Germinal center (tissue), 1 donor: ENCODE results near the gene ZFP42.
"Not testable (repeated sequence)": the region's sequence is repeated elsewhere in the genome, so short reads cannot be mapped to it uniquely, and the experiment has no call there.

Experiments
- DNase-seq: peaks from one replicate; pipeline ENCODE4 v3.0.0; 2012; ENCODE audit warnings: mixed read lengths, low spot score

ZFP42 gene

DNA sequence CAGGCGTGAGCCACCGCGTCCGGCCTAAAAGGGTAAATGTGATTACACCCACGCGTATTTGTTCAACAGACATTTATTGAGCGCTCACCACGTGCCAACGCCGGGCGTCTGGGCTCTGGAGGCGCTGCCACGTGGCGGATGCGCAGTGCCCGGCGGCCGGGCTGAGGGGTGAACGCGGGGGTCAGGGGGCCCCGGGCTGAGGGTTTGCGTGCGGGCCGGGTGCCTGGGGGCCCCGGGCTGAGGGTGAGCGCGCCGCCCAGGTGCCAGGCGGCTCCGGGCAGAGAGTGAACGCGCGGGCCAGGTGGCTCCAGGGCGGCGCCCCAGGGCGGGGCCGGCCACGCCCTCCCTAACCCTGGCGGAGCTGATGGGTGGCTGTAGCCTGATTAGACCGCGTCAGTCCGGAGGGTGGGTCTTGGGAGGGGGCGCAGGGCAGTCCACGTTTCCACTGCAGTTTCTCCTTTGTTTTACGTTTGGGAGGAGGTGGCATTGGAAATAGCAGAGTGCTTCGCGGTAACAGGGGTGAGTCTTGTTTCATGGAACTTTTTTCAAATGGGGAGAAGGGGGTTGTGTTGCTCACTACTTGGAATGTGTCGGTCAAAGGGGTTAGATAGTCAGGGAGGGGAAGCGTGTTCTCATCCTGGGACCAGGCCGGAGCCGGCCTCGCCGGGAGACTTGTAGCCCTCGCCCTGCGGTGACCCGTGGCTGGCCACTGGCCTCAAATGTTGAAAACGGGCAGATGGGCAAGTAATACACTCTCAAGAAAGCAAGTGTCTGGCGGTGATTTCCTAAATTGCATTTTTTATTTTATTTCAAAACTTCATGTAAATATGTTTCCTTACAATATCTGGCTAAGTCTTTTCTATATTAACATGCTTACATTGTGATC lies at the start of gene ZFP42:
Gene ZFP42 (plus strand): TSS at position 450 of the 886 bp plus-strand sequence. CDS start 7,037 bp downstream, outside the sequence.
- DNase-seq, result no peak

- no peak for DNase-seq
Measured at GRCh38 chr4:187961171-187961570, 34.4 kb upstream of the ZFP42 start.

DNA sequence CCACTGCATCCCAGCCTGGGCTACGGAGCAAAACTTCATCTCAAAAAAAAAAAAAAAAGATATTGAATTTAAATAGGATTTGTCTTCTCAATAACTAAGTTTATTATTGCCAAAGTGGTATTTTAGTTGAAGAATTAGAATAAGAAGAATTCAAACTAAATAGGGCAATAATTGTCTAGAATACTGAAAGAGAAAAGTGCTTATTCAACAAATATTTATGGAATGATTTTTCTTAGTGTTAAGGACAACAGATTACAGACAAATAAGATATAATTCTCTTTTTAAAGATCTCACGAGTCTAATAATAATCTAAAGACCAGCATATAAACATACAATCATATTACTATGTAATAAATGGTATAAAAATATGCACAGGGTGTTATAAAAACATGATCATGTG lies 33.6 kb upstream of the ZFP42 start:
- DNase-seq, result no peak

DNA sequence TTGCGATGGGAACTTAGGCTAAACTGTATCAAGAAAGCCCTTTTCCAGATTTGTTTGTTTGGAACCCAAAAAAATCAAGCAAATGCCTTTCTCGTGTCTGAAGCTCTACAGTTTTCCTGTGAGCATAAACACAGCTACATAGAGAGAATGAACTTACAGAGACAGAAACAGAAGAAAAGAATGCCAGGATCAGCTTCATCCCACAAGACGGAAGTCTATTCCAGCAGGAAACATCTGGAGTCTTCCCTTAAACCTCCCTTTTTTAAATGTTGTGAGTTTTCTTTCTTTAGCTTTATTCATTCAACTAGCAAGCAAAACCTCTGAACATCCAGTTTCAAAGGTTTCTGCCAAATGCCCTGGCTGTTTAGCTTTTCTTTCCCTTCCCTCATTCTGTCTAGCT lies 32.6 kb upstream of the ZFP42 start:
- no peak for DNase-seq

GRCh38 chr4:187965726-187966125 lies 29.8 kb upstream of the ZFP42 start:
- no peak for DNase-seq

- DNase-seq, result no peak
Measured at GRCh38 chr4:187972135-187972534, 23.4 kb upstream of the ZFP42 start.

DNA sequence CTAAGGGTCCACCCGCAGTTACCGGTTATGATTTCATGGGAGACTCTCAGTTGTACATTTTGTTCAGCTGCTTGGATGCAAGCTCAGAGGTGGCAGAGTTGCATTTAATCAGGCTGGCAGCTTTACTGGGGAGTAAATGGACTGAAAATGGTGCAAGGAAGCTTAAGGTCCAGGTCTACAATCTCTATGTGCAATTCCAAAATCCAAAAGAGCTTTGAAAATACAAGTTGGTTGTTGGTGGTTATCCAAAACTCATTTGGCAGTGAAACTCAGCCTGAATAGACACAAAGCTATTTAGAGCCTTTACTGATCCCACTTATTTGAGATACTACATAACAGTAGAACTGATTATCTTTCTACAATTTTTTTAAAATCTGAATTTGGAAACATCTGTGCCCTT lies 11.8 kb upstream of the ZFP42 start:
- no peak for DNase-seq

DNA sequence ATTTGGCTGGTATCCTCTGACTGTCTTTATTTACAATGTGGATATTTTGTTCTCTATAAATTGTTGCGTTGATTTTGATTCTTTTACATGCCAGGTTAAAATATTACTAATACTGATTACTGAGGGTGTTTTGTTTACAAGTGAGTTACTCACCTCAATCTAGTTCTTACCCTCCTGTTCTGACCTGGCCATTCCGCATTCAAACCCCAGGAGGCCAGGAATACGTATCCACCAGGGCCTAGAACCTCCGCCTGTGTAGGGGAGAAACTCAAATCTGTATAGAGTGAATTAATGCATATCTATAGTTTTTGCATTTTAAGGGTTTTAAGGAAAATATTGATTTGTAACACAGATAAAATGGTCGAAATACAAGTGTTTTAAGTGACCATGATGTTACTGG lies 2.6 kb upstream of the ZFP42 start:
- no peak for DNase-seq

- DNase-seq, result no peak
Measured at GRCh38 chr4:187993827-187994226, 1.7 kb upstream of the ZFP42 start.

DNA sequence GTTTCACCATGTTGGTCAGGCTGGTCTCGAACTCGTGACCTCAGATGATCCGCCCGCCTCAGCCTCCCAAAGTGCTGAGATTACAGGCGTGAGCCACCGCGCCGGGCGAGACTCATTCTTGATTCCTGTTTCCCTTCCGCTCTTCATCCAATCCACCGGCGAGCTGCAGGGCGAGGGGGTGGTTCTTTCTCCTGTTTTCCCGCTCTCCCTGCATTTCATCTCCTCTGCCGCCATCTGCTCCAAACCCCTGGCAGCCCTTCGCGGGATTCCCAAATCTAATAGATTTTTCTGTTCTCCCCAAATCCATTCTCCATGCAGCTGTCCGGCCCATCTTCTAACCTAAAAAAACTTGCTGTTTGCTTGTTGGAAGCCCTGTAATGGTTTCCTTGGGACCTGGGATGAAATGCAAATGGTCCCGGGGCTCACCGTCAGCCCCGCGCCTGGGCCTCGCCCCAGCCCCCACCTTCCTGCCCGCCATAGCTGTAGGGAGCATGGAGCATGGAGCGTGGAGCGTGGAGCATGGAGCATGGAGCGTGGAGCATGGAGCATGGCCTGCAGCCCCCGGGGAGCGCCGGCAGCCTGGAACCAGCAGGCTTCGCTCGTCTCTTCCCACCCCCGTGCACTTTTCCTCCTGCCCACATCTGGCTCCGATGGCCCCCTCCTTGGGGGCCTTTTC lies 1.1 kb downstream of the ZFP42 start:
- no peak for DNase-seq

DNA sequence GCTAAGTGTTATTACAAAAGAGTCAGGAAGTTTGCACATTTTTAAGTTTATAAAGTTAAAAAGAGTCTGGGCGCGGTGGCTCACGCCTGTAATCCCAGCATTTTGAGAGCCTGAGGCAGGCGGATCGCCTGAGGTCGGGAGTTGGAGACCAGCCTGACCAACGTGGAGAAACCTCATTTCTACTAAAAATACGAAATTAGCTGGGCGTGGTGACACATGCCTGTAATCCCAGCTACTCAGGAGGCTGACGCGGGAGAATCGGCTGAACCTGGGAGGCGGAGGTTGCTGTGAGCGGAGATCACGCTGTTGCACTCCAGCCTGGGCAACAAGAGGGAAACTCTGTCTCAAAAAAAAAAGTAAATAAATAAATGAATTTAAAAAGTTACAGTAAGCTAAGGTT lies 2.4 kb downstream of the ZFP42 start:
- DNase-seq, result not testable (repeated sequence)

DNA sequence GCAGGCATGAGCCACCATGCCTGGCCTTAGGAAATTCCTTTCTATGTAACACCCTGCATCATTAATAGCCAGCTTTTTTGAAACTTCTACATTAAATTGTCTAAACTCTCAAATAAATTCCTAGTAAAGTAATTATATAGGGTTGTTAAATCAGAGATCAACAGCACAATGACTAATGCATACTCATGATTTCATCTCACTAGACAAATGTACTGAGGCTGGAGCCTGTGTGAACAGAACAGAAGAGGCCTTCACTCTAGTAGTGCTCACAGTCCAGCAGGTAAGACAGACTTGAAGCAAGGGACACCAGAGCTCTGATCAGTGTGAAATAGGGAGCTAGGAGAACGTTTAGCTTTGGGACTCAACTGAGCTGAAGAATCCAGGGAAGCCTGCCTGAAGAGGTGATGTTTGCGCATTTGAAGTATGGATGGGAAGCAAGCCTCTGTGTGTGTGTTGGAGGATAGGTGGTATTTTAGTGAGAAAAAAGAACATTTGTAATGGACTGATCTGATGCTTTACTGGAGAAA lies 3.9 kb downstream of the ZFP42 start:
- no peak for DNase-seq

DNA sequence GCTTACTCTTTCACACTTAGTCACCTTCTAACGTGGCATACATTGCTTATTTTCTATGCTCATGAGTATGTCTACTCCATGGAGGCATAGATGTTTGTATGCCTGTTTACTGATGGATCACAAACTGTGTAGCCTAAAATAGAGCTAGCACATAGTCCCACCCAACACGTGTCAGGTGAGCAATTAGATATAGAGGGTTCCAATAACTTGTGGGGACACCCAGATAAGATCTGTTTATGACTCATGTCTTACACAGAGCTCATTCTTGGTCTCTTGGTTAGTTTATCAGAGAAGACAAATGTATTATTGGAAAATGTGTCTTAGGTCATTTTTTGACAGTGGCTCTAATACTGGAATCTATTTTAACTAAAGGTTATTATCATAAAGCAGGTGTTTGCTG lies 6.8 kb downstream of the ZFP42 start:
- DNase-seq, result no peak

- no peak for DNase-seq
Measured at GRCh38 chr4:188002751-188003150, 7.2 kb downstream of the ZFP42 start.

DNA sequence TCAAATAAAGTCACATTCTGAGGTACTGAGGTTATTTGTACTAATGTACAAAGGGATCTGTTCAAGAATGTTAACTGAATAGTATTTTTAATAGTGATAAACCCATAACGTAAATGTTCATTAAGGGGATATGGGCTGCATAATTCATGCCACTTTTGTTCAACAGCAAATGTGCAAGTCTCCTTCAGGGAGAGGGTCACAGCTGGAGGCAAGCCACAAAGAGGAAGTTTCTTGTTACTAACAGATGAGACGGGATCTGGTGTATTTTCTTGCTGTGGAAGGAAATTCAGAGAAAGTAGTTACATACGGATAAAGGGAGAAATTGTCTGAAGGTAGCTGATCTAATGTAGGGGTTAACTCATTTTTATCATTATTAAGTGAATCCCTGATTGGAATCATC lies 10.0 kb downstream of the ZFP42 start:
- no peak for DNase-seq

- no peak for DNase-seq
Measured at GRCh38 chr4:188006285-188006848, 10.8 kb downstream of the ZFP42 start.

- no peak for DNase-seq
Measured at GRCh38 chr4:188008377-188008776, 12.8 kb downstream of the ZFP42 start.

- no peak for DNase-seq
Measured at GRCh38 chr4:188012426-188012945, 16.9 kb downstream of the ZFP42 start.

DNA sequence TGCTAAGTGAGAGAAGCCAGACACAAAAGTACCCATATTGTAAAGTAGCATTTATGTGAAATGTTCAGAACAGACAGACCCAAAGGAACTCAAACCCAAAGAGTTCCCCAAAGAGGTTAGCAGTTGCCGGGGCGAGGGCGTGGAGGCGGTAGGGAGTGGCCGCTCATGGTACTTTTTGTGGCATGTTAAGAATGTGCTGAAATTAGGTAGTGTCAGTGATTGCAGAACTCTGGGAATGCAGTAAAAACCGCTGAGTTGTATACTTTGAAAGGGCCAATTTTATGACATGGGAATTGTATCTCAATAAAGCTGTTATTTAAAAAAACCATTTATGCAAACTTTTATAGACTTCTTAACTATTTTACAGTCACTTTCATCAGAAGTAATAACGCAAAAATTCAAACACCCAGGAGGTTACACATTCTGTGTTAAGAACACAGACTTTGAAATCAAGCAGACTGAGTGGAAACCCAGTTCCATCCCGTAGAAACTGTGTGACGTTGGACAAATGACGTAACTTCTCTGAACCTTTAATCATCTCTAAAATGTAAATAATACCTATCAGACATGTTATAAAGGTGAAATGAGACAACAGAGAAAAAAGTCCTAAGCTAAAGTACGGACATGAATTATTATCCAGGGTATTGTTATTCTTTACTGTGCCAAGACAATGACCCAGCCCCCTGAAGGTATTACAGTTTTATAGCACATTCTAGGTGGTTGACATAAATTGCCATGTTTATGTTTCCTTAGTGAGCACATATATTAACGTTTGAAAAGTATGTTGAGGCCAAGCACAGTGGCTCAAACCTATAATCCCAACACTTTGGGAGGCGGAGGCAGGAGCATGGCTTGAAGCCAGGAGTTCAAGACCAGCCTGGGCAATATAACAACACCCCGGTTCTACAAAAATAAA lies 19.7 kb downstream of the ZFP42 start:
- DNase-seq, result no peak

DNA sequence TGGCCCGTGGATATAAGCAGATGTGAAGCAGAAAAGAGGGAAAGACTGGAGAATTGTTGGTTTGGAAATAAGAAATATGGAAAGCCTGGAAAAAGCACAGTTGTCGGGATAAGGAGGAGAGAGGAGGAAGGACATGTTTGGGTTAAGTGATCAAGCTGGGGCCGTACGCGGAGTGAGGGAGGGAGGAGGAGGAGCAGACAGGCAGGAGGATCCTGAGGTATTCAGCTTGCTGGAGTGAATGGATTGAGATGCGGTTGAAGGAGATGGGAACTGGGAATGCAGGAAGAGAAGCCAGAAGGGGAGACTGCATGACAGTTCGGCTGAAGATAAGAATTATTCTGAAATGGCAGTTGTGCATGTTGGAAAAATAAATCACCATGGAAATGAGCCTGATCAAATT lies 21.2 kb downstream of the ZFP42 start:
- no peak for DNase-seq

GRCh38 chr4:188018262-188018661 lies 22.7 kb downstream of the ZFP42 start:
- no peak for DNase-seq
